Skin epidermis (tissue), 12 donors: Measurements from ENCODE around the gene PA2G4.

ENCODE experiments used
- H3K27ac ChIP-seq, 21 experiments: fragments of 200-600 bp; sonication (generic) in 11 of 21; one replicate each; pipeline ENCODE4 v1.5.0; 2020; ENCODE audit warnings: mild to moderate bottlenecking in 3 of 21, inconsistent platforms in 2 of 21, moderate library complexity in 2 of 21
- H3K4me3 ChIP-seq, 7 experiments: fragments of 200-600 bp; sonication (generic) in 2 of 7; one replicate each; pipeline ENCODE4 v1.5.0; 2020; ENCODE audit warnings: inconsistent platforms in 2 of 7, mild to moderate bottlenecking in 2 of 7, moderate library complexity in 1 of 7

PA2G4 gene

GRCh38 chr12:56120158-56120846 lies 15.9 kb downstream of the PA2G4 start:
- Histone ChIP-seq H3K4me3 (no peak overlapping the region), H3K27ac (peak overlapping the region in 7 of 21 experiments; percentile 17 to 92 (median 69))

- H3K4me3 ChIP-seq: no peak overlapping the region
- peak overlapping the region in 1 of 21 experiments; percentile 11 for H3K27ac ChIP-seq
Observed at GRCh38 chr12:56121204-56121870, 17.0 kb downstream of the PA2G4 start.

GRCh38 chr12:56122637-56123036 lies 18.3 kb downstream of the PA2G4 start:
- Histone ChIP-seq H3K4me3 (no peak overlapping the region), H3K27ac (peak overlapping the region in 1 of 21 experiments; percentile 39)

- Histone ChIP-seq H3K4me3 (no peak overlapping the region), H3K27ac (no peak overlapping the region)
Observed at GRCh38 chr12:56124133-56124532, 19.8 kb downstream of the PA2G4 start.

- peak overlapping the region in 1 of 7 experiments; percentile 75 for H3K4me3 ChIP-seq
- H3K27ac ChIP-seq: peak overlapping the region in 20 of 21 experiments; percentile 8 to 91 (median 70)
Observed at GRCh38 chr12:56126732-56127239, 22.4 kb downstream of the PA2G4 start.

GRCh38 chr12:56127485-56127887 lies 23.1 kb downstream of the PA2G4 start:
- H3K27ac ChIP-seq: peak overlapping the region in 19 of 21 experiments; percentile 7 to 91 (median 71)
- H3K4me3 ChIP-seq: peak overlapping the region in 5 of 7 experiments; percentile 6 to 88 (median 75)

GRCh38 chr12:56127888-56128669 lies 23.7 kb downstream of the PA2G4 start, which contains the start of gene ESYT1:
Gene ESYT1, plus strand, starts transcription at chr12:56128267. Its CDS starts 53 bp downstream, at chr12:56128320.
- peak within 1 kb of the TSS; percentile 66 to 88 (median 75) for H3K4me3 ChIP-seq
- H3K27ac ChIP-seq: peak within 1 kb of the TSS; percentile 75 to 93 (median 86)

- peak overlapping the region; percentile 66 to 88 (median 75) for H3K4me3 ChIP-seq
- peak overlapping the region; percentile 75 to 93 (median 86) for H3K27ac ChIP-seq
Observed at GRCh38 chr12:56128670-56129205, 24.4 kb downstream of the PA2G4 start.

GRCh38 chr12:56129206-56129941 lies 25.0 kb downstream of the PA2G4 start:
- Histone ChIP-seq H3K4me3 (peak overlapping the region; percentile 66 to 88 (median 75)), H3K27ac (peak overlapping the region in 20 of 21 experiments; percentile 75 to 93 (median 86))

GRCh38 chr12:56129942-56130495 lies 25.7 kb downstream of the PA2G4 start:
- peak overlapping the region in 20 of 21 experiments; percentile 75 to 93 (median 86) for H3K27ac ChIP-seq
- peak overlapping the region; percentile 66 to 88 (median 75) for H3K4me3 ChIP-seq

GRCh38 chr12:56130876-56131275 lies 26.5 kb downstream of the PA2G4 start:
- no peak overlapping the region for H3K4me3 ChIP-seq

GRCh38 chr12:56134897-56135296 lies 30.5 kb downstream of the PA2G4 start:
- Histone ChIP-seq H3K4me3 (no peak overlapping the region), H3K27ac (no peak overlapping the region)

More at GRCh38 chr12:56130876-56131275, 26.5 kb downstream of the PA2G4 start:
- H3K27ac ChIP-seq: peak overlapping the region in 6 of 21 experiments; percentile 41 to 93 (median 86)

- Histone ChIP-seq H3K4me3 (no peak overlapping the region), H3K27ac (no peak overlapping the region)
Observed at GRCh38 chr12:56137853-56138571, 33.7 kb downstream of the PA2G4 start.

- H3K4me3 ChIP-seq: no peak overlapping the region
- H3K27ac ChIP-seq: peak overlapping the region in 7 of 21 experiments; percentile 3 to 76 (median 14)
Observed at GRCh38 chr12:56141946-56142784, 37.8 kb downstream of the PA2G4 start.

- Histone ChIP-seq H3K4me3 (no peak overlapping the region), H3K27ac (peak overlapping the region in 11 of 21 experiments; percentile 4 to 76 (median 37))
Observed at GRCh38 chr12:56143217-56143616, 38.9 kb downstream of the PA2G4 start.

- Histone ChIP-seq H3K4me3 (no peak overlapping the region), H3K27ac (peak overlapping the region in 8 of 21 experiments; percentile 32 to 76 (median 45))
Observed at GRCh38 chr12:56143870-56144269, 39.5 kb downstream of the PA2G4 start.

GRCh38 chr12:56145217-56145616 lies 40.9 kb downstream of the PA2G4 start:
- Histone ChIP-seq H3K4me3 (no peak overlapping the region), H3K27ac (peak overlapping the region in 3 of 21 experiments; percentile 7 to 64 (median 26))
